ENCODE results near the gene TGFBR2.

DNA sequence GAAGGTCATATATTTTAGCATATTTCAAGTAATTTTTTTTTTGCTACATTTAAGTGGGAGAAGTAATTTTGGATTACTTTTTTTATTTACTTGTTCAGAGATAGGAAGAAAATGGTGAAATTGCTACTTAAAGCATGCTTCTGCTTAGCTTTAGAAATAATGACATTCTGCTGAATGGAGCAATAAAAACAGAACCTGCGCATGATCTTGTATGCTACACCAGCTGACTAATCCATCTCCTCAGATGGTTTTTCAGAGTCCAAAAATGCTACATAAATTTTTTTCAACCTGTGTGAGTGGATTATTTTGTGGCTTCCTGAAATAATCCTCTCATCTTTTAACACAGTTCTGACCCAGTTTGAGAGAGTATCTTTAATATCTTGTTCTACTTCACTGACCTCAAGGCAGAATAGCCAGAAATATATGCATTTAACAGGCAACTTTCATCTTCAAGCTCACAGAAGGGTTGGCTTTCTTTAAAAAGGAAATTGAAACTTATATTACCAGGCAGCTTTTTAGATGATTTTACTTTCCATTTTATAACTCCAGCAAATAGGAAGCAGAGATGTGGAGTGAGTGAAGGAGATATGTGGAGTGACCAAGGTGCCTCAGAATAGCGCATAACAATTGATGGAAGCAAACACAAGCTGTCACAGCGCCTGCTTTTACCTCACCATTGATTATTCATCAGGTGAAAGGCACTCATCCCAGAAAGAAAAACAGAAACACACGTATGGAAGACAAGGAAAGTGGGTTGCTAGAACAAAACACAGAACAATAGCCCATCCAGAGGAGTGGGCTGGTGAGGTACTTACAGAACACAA is 136.6 kb downstream of the TGFBR2 start:
- no peak for TF ChIP-seq EZH2 (IDR thresholded peaks at IDR 0.05; ENCODE audit: borderline replicate concordance, low read length)
- TF ChIP-seq, protein P1, sequence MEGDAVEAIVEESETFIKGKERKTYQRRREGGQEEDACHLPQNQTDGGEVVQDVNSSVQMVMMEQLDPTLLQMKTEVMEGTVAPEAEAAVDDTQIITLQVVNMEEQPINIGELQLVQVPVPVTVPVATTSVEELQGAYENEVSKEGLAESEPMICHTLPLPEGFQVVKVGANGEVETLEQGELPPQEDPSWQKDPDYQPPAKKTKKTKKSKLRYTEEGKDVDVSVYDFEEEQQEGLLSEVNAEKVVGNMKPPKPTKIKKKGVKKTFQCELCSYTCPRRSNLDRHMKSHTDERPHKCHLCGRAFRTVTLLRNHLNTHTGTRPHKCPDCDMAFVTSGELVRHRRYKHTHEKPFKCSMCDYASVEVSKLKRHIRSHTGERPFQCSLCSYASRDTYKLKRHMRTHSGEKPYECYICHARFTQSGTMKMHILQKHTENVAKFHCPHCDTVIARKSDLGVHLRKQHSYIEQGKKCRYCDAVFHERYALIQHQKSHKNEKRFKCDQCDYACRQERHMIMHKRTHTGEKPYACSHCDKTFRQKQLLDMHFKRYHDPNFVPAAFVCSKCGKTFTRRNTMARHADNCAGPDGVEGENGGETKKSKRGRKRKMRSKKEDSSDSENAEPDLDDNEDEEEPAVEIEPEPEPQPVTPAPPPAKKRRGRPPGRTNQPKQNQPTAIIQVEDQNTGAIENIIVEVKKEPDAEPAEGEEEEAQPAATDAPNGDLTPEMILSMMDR (conservative IDR thresholded peaks at IDR 0.05 in 1 of 2, IDR thresholded peaks at IDR 0.05 in 1 of 2; ENCODE audit: extremely low read depth in 1 of 2, insufficient read depth in 1 of 2, low read depth in 1 of 2, low read length in 2 of 2), result no peak
